WTC11 (cell line): Measurements from ENCODE around the gene LYZL2.

Source experiments
- CREB1 ChIP-seq: sonication (generic); formaldehyde crosslinking; IDR thresholded peaks from 2 replicates; pipeline ENCODE4 v1.8.0; 2023; ENCODE audit warnings: mild to moderate bottlenecking, missing genetic modification reagents
- GABPB1 ChIP-seq: sonication (generic); formaldehyde crosslinking; IDR thresholded peaks from 2 replicates; pipeline ENCODE4 v1.8.1; 2023; ENCODE audit warnings: mild to moderate bottlenecking, missing genetic modification reagents
- RELA ChIP-seq: sonication (generic); formaldehyde crosslinking; IDR thresholded peaks from 2 replicates; pipeline ENCODE4 v1.8.1; 2022; ENCODE audit warnings: missing genetic modification reagents, mild to moderate bottlenecking, borderline replicate concordance
- TF ChIP-seq, protein P1 (sequence below): sonication (generic); formaldehyde crosslinking; IDR thresholded peaks from 2 replicates; pipeline ENCODE4 v1.8.1; 2023; ENCODE audit warnings: mild to moderate bottlenecking, missing genetic modification reagents, moderate library complexity
- TF ChIP-seq, protein P2 (sequence below): sonication (generic); formaldehyde crosslinking; IDR thresholded peaks from 2 replicates; pipeline ENCODE4 v1.8.0; 2022; ENCODE audit warnings: mild to moderate bottlenecking, missing genetic modification reagents
- TF ChIP-seq, protein P3 (sequence below): sonication (generic); formaldehyde crosslinking; IDR thresholded peaks from 2 replicates; pipeline ENCODE4 v1.8.1; 2023; ENCODE audit warnings: mild to moderate bottlenecking, missing genetic modification reagents, moderate library complexity
- TF ChIP-seq, protein P4 (sequence below): fragments of 200-600 bp; IDR thresholded peaks from 2 replicates; pipeline ENCODE4 v1.8.0; 2022; ENCODE audit warnings: antibody characterized with exemption
- TF ChIP-seq, protein P5 (sequence below): sonication (generic); formaldehyde crosslinking; IDR thresholded peaks from 2 replicates; pipeline ENCODE4 v1.8.1; 2023; ENCODE audit warnings: mild to moderate bottlenecking, missing genetic modification reagents
- TF ChIP-seq, protein P6 (sequence below): sonication (generic); formaldehyde crosslinking; IDR thresholded peaks from 2 replicates; pipeline ENCODE4 v1.8.0; 2022; ENCODE audit warnings: mild to moderate bottlenecking, missing genetic modification reagents

DNA sequence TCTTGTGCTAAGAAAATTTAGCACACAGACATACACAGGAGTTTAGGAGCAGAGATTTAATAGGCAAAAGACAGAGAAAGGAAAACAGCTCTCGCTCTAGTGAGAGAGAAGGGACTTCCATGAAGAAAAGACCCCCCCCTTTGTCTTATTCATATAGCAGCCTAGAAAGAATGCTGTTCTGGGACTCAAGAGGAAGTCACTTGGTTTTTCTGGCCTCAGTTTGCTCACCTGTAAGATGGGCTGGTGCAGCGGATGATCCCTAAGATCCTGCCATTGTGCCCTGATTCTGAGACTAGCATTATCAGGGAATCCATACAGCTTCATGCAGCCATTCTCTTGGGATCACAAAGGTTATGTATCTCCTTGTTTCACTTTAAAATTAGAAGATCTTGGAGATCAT lies 42.7 kb downstream of the LYZL2 start:
- TF ChIP-seq, protein P1, sequence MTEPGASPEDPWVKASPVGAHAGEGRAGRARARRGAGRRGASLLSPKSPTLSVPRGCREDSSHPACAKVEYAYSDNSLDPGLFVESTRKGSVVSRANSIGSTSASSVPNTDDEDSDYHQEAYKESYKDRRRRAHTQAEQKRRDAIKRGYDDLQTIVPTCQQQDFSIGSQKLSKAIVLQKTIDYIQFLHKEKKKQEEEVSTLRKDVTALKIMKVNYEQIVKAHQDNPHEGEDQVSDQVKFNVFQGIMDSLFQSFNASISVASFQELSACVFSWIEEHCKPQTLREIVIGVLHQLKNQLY: no peak
- TF ChIP-seq, protein P2, sequence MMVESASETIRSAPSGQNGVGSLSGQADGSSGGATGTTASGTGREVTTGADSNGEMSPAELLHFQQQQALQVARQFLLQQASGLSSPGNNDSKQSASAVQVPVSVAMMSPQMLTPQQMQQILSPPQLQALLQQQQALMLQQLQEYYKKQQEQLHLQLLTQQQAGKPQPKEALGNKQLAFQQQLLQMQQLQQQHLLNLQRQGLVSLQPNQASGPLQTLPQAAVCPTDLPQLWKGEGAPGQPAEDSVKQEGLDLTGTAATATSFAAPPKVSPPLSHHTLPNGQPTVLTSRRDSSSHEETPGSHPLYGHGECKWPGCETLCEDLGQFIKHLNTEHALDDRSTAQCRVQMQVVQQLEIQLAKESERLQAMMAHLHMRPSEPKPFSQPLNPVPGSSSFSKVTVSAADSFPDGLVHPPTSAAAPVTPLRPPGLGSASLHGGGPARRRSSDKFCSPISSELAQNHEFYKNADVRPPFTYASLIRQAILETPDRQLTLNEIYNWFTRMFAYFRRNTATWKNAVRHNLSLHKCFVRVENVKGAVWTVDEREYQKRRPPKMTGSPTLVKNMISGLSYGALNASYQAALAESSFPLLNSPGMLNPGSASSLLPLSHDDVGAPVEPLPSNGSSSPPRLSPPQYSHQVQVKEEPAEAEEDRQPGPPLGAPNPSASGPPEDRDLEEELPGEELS (CRISPR knock-in tag): no peak
- TF ChIP-seq, protein P3, sequence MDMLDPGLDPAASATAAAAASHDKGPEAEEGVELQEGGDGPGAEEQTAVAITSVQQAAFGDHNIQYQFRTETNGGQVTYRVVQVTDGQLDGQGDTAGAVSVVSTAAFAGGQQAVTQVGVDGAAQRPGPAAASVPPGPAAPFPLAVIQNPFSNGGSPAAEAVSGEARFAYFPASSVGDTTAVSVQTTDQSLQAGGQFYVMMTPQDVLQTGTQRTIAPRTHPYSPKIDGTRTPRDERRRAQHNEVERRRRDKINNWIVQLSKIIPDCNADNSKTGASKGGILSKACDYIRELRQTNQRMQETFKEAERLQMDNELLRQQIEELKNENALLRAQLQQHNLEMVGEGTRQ: no peak
- TF ChIP-seq, protein P4, sequence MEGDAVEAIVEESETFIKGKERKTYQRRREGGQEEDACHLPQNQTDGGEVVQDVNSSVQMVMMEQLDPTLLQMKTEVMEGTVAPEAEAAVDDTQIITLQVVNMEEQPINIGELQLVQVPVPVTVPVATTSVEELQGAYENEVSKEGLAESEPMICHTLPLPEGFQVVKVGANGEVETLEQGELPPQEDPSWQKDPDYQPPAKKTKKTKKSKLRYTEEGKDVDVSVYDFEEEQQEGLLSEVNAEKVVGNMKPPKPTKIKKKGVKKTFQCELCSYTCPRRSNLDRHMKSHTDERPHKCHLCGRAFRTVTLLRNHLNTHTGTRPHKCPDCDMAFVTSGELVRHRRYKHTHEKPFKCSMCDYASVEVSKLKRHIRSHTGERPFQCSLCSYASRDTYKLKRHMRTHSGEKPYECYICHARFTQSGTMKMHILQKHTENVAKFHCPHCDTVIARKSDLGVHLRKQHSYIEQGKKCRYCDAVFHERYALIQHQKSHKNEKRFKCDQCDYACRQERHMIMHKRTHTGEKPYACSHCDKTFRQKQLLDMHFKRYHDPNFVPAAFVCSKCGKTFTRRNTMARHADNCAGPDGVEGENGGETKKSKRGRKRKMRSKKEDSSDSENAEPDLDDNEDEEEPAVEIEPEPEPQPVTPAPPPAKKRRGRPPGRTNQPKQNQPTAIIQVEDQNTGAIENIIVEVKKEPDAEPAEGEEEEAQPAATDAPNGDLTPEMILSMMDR: no peak
- no peak for TF ChIP-seq CREB1 (CRISPR knock-in tag)
- TF ChIP-seq, protein P5, sequence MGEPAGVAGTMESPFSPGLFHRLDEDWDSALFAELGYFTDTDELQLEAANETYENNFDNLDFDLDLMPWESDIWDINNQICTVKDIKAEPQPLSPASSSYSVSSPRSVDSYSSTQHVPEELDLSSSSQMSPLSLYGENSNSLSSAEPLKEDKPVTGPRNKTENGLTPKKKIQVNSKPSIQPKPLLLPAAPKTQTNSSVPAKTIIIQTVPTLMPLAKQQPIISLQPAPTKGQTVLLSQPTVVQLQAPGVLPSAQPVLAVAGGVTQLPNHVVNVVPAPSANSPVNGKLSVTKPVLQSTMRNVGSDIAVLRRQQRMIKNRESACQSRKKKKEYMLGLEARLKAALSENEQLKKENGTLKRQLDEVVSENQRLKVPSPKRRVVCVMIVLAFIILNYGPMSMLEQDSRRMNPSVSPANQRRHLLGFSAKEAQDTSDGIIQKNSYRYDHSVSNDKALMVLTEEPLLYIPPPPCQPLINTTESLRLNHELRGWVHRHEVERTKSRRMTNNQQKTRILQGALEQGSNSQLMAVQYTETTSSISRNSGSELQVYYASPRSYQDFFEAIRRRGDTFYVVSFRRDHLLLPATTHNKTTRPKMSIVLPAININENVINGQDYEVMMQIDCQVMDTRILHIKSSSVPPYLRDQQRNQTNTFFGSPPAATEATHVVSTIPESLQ (CRISPR knock-in tag): no peak
- no peak for TF ChIP-seq GABPB1 (CRISPR knock-in tag)
- TF ChIP-seq, protein P6, sequence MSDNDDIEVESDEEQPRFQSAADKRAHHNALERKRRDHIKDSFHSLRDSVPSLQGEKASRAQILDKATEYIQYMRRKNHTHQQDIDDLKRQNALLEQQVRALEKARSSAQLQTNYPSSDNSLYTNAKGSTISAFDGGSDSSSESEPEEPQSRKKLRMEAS (CRISPR knock-in tag): no peak
- no peak for TF ChIP-seq RELA (CRISPR knock-in tag)
